NCI-H1930 (cell line): ENCODE results near the gene TSPY2.
"Not testable (repeated sequence)": the region's sequence is repeated elsewhere in the genome, so short reads cannot be mapped to it uniquely, and the experiment has no call there.

Source experiments
- DNase-seq, 2 experiments: peaks; one replicate each; lab custom pipeline; 2025; lab: John Stamatoyannopoulos, UW

Gene TSPY2, protein sequence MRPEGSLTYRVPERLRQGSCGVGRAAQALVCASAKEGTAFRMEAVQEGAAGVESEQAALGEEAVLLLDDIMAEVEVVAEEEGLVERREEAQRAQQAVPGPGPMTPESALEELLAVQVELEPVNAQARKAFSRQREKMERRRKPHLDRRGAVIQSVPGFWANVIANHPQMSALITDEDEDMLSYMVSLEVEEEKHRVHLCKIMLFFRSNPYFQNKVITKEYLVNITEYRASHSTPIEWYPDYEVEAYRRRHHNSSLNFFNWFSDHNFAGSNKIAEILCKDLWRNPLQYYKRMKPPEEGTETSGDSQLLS

GRCh38 chrY:6245923-6246322 is at the start of gene TSPY2:
TSPY2 (plus strand) TSS chrY:6246223; CDS start chrY:6246269, 46 bp downstream.
- not testable (repeated sequence) for DNase-seq

DNA sequence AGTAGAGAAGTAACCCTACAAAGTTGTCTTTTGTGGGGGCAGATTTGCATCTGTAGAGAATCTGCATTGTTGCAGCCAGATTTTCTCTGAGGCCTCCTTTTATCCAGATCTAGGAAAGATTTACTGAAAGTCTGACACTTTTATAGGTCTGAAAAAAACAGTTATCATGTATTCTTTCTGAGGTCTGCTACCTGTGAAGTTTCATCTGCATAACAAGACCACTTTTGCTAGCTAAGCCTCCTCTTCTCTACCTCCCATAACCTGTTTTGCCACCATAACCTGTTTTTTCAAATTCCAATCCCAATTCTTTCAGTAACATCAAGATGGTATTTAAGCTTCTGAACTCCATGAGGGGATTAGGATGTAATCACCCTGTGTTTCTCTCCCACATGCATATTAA is 36.5 kb upstream of the TSPY2 start:
- not testable (repeated sequence) for DNase-seq

DNA sequence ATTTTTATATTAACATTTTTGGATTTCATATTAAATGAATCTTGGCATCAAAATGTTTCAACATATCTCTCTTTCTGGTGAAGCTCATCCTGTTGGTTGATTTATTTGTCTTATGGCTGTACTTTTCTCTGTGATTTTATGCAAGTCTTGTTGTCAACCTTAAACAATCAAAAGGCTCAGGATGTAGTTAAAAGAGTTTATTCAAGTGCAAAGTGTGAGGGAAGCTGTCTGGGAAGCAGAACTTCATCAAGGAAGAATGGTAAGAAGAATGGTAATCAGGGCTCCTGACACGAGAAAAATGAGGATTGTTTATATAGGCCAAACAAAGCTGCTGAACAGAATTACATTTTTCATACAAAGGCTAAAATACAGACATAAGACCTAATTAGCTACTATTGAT is 29.0 kb upstream of the TSPY2 start:
- DNase-seq, result not testable (repeated sequence)

DNA sequence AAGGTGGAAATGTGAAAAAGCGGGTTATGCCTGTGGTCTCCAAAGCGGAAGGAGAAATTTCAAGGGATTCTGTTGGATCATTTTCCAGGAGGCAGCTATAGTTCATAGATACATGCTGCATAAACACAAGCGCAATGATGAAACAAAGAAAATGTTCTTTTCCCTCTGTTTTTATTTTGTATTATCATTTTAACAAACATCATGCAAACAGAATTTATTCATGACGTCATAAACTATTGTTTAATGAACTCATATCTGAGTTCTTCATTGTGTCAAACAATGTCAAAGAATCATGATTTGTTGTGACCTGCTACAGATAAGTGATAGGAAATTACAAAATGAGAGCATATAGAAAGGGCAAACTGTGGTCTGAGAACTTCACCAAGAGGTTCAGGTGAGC is 23.8 kb downstream of the TSPY2 start:
- not testable (repeated sequence) for DNase-seq
